H1 (cell line): Measurements from ENCODE around the gene AHDC1. TPM values are rescaled to one million over a fixed set of nuclear protein-coding genes. Genes with fewer than 3 reads are reported as not detected.
"Not testable (repeated sequence)": the region's sequence is repeated elsewhere in the genome, so short reads cannot be mapped to it uniquely, and the experiment has no call there.

Source experiments
- CTCF ChIA-PET: fragments of 300-600 bp; sonication (Branson Sonifier 250); formaldehyde crosslinking; loops from one replicate; lab custom pipeline; 2021; ENCODE audit not compliant: partially characterized antibody; lab: Charles Lee
- POLR2A ChIA-PET: fragments of 300-600 bp; sonication (Branson Sonifier 250); formaldehyde crosslinking; loops from one replicate; lab custom pipeline; 2021; ENCODE audit warnings: inconsistent platforms; ENCODE audit not compliant: partially characterized antibody; lab: Charles Lee
- DNase-seq, 2 experiments: peaks; one replicate each; pipeline versions ENCODE4 v3.0.0 to v3.0.0-alpha.2; 2010 to 2022; ENCODE audit warnings: low spot score in 2 of 2, low read depth in 1 of 2, mixed read lengths in 1 of 2
- FAIRE-seq: peaks from 2 replicates; lab custom pipeline; 2011; peaks lifted over from hg19 to GRCh38; lab: Jason Lieb, UNC
- H2AFZ ChIP-seq: 2 replicates; pipeline ENCODE4 v1.8.1; 2012; ENCODE audit warnings: low read length, inconsistent platforms
- H2AK5ac ChIP-seq: 2 replicates; pipeline ENCODE4 v1.6.1; 2013; ENCODE audit warnings: low read depth, low read length
- H2BK120ac ChIP-seq: replicated peaks from 2 replicates; pipeline ENCODE3; 2013; ENCODE audit warnings: low read depth, low read length, inconsistent platforms
- H2BK12ac ChIP-seq: 2 replicates; pipeline ENCODE4 v1.6.1; 2013; ENCODE audit warnings: low read depth, low read length
- H2BK15ac ChIP-seq: 2 replicates; pipeline ENCODE4 v1.6.1; 2013; ENCODE audit warnings: low read length
- H2BK20ac ChIP-seq: 2 replicates; pipeline ENCODE4 v1.6.1; 2013; ENCODE audit warnings: low read length
- H2BK5ac ChIP-seq: 2 replicates; pipeline ENCODE4 v1.6.1; 2013; ENCODE audit warnings: low read depth, low read length
- H3K14ac ChIP-seq: 2 replicates; pipeline ENCODE4 v1.6.1; 2013; ENCODE audit warnings: inconsistent platforms; ENCODE audit not compliant: insufficient read length
- H3K18ac ChIP-seq: 2 replicates; pipeline ENCODE4 v1.6.1; 2013; ENCODE audit warnings: low read length; ENCODE audit errors: extremely low read depth
- H3K23ac ChIP-seq: 2 replicates; pipeline ENCODE4 v1.6.1; 2013; ENCODE audit warnings: inconsistent platforms; ENCODE audit not compliant: insufficient read length
- H3K23me2 ChIP-seq: 2 replicates; pipeline ENCODE4 v1.6.1; 2013; ENCODE audit warnings: low read depth, low read length
- H3K27ac ChIP-seq: 2 replicates; pipeline ENCODE4 v1.6.1; 2011; ENCODE audit warnings: low read depth, low read length, inconsistent platforms
- H3K27me3 ChIP-seq, 4 experiments: replicated peaks in 1 of 4; 1 replicate in 1 of 4; 2 replicates in 3 of 4; pipeline versions ENCODE4 v1.6.1 to v1.8.1; 2011 to 2013; ENCODE audit warnings: low read length in 3 of 4, mild to moderate bottlenecking in 3 of 4, inconsistent platforms in 2 of 4, mixed read lengths in 2 of 4, moderate library complexity in 1 of 4; ENCODE audit not compliant: control insufficient read depth in 3 of 4, insufficient read depth in 3 of 4; ENCODE audit errors: extremely low read depth in 1 of 4
- H3K36me3 ChIP-seq, 4 experiments: 2 replicates each; pipeline versions ENCODE4 v1.6.1 to v1.8.1; 2011 to 2013; ENCODE audit warnings: mild to moderate bottlenecking in 4 of 4, low read length in 3 of 4, moderate library complexity in 2 of 4, control low read depth in 1 of 4, inconsistent platforms in 1 of 4; ENCODE audit not compliant: insufficient read depth in 4 of 4, control insufficient read depth in 2 of 4
- H3K4ac ChIP-seq: replicated peaks from 2 replicates; pipeline ENCODE3; 2013; ENCODE audit warnings: low read length, low read depth, mixed read lengths, inconsistent platforms; ENCODE audit not compliant: insufficient read length
- H3K4me1 ChIP-seq, 4 experiments: replicated peaks in 1 of 4; 1 replicate in 1 of 4; 2 replicates in 3 of 4; pipeline versions ENCODE4 v1.6.1 to v1.8.1; 2011 to 2013; ENCODE audit warnings: low read length in 3 of 4, inconsistent platforms in 2 of 4, mixed read lengths in 1 of 4; ENCODE audit not compliant: insufficient read depth in 4 of 4, control insufficient read depth in 3 of 4
- H3K4me2 ChIP-seq, 2 experiments: 2 replicates each; pipeline versions ENCODE4 v1.6.1 to v1.8.1; 2011 to 2013; ENCODE audit warnings: low read depth in 2 of 2, low read length in 2 of 2, control low read depth in 1 of 2, inconsistent platforms in 1 of 2, mild to moderate bottlenecking in 1 of 2; ENCODE audit not compliant: insufficient read depth in 1 of 2
- H3K4me3 ChIP-seq, 4 experiments: fragments of 200-600, 300-600 bp in 1 of 4; sonication (generic), shearing (Covaris generic), sonication (Bioruptor Twin) in 1 of 4; 2 replicates each; pipeline versions ENCODE4 v1.5.1 to v1.8.1; 2011 to 2016; ENCODE audit warnings: low read length in 4 of 4, low read depth in 3 of 4, control low read depth in 2 of 4, inconsistent platforms in 2 of 4, mild to moderate bottlenecking in 2 of 4, mixed read lengths in 1 of 4, moderate library complexity in 1 of 4; ENCODE audit not compliant: insufficient read depth in 2 of 4; ENCODE audit errors: extremely low read depth in 1 of 4
- H3K56ac ChIP-seq: replicated peaks from 2 replicates; pipeline ENCODE3; 2013; ENCODE audit warnings: low read depth, mild to moderate bottlenecking, mixed read lengths, low read length, inconsistent platforms; ENCODE audit not compliant: insufficient read length
- H3K79me1 ChIP-seq: 2 replicates; pipeline ENCODE4 v1.6.1; 2013; ENCODE audit warnings: low read depth, low read length, control low read depth
- H3K79me2 ChIP-seq, 2 experiments: 2 replicates each; pipeline versions ENCODE4 v1.6.1 to v1.8.1; 2012 to 2013; ENCODE audit warnings: low read length in 2 of 2, mild to moderate bottlenecking in 2 of 2, inconsistent platforms in 1 of 2; ENCODE audit not compliant: insufficient read depth in 2 of 2, control insufficient read depth in 1 of 2
- H3K9ac ChIP-seq, 4 experiments: replicated peaks in 1 of 4; 1 replicate in 1 of 4; 2 replicates in 3 of 4; pipeline versions ENCODE4 v1.6.1 to v1.8.1; 2011 to 2013; ENCODE audit warnings: low read depth in 3 of 4, low read length in 3 of 4, control low read depth in 2 of 4, mild to moderate bottlenecking in 2 of 4, moderate library complexity in 2 of 4, inconsistent platforms in 1 of 4; ENCODE audit errors: extremely low read depth in 1 of 4
- H3K9me3 ChIP-seq, 2 experiments: 2 replicates each; pipeline versions ENCODE4 v1.6.1 to v1.8.1; 2012 to 2013; ENCODE audit warnings: mild to moderate bottlenecking in 2 of 2, moderate library complexity in 2 of 2, control low read depth in 1 of 2, inconsistent platforms in 1 of 2, low read depth in 1 of 2, low read length in 1 of 2, mixed read lengths in 1 of 2; ENCODE audit not compliant: insufficient read depth in 2 of 2
- H4K20me1 ChIP-seq, 2 experiments: replicated peaks in 1 of 2; 2 replicates each; pipeline versions ENCODE3 to v1.8.1; 2011 to 2013; ENCODE audit warnings: inconsistent platforms in 2 of 2, low read length in 2 of 2, mild to moderate bottlenecking in 1 of 2; ENCODE audit not compliant: insufficient read depth in 2 of 2, control insufficient read depth in 1 of 2
- H4K5ac ChIP-seq: 2 replicates; pipeline ENCODE4 v1.6.1; 2013; ENCODE audit warnings: low read length, low read depth, mixed read lengths, inconsistent platforms; ENCODE audit not compliant: insufficient read length
- H4K8ac ChIP-seq: 2 replicates; pipeline ENCODE4 v1.8.0; 2013; ENCODE audit warnings: mild to moderate bottlenecking, moderate library complexity, low read length, inconsistent platforms; ENCODE audit not compliant: insufficient read depth; ENCODE audit errors: extremely low read depth
- H4K91ac ChIP-seq: replicated peaks from 2 replicates; pipeline ENCODE3; 2013; ENCODE audit warnings: low read length, mixed read lengths, inconsistent platforms; ENCODE audit not compliant: insufficient read length
- WGBS, 2 experiments: shearing (Covaris generic) in 1 of 2; methylation state at CpG; one replicate each; pipeline versions ENCODE4 v1.1.6 to v1.1.7; 2013 to 2015; ENCODE audit warnings: low lambda C conversion rate in 2 of 2, mixed read lengths in 2 of 2, inconsistent platforms in 1 of 2, low coverage in 1 of 2, missing lambda C conversion rate in 1 of 2; ENCODE audit not compliant: insufficient replicate concordance in 2 of 2, insufficient coverage in 1 of 2, insufficient read length in 1 of 2; ENCODE audit errors: extremely low coverage in 1 of 2, missing lambda C conversion rate in 1 of 2; 5-methylcytosine and 5-hydroxymethylcytosine counted together
- polyA plus RNA-seq, 7 experiments: library from polyadenylated mRNA; depleted of rRNA in 3 of 7; stranded (reverse) in 5 of 7; unstranded in 2 of 7; fragments of >200 nt in 5 of 7; fragments of 200-250 nt in 2 of 7; gene quantifications; 1 replicate in 5 of 7; 2 replicates in 1 of 7; 4 replicates in 1 of 7; pipeline versions ENCODE4 v1.2.1 to v1.2.3, GENCODE V29; 2011 to 2013; ENCODE audit warnings: missing spikeins in 2 of 7, mixed read lengths in 2 of 7
- total RNA-seq: library from RNA; stranded (reverse); fragmentation: NEBNext Ultra II Directional; extraction: Animal tissue kit (Norgen Biotek cat#: 25700); gene quantifications from 2 replicates; pipeline ENCODE4 v1.2.1, GENCODE V29; 2021

Gene AHDC1
- total and polyA plus RNA-seq, 2 of the 8 experiments (the other 6 are each of a cell fraction or from before 2014, with no cell fraction given) = 4.4 to 35.1 TPM

GRCh38 chr1:27627733-27628132 lies 23.8 kb upstream of the AHDC1 start:
- not testable (repeated sequence) for H3K23ac ChIP-seq, H2BK5ac ChIP-seq, H3K9ac ChIP-seq, H3K9me3 ChIP-seq, H4K91ac ChIP-seq, H4K8ac ChIP-seq, H3K27ac ChIP-seq, H3K79me2 ChIP-seq, H3K56ac ChIP-seq, H2AFZ ChIP-seq, H2AK5ac ChIP-seq, H2BK120ac ChIP-seq, H3K27me3 ChIP-seq, H3K79me1 ChIP-seq, H2BK12ac ChIP-seq, H3K4me2 ChIP-seq, H3K18ac ChIP-seq, H3K14ac ChIP-seq, H4K5ac ChIP-seq, H3K4me3 ChIP-seq, FAIRE-seq, DNase-seq, H3K4ac ChIP-seq, H3K36me3 ChIP-seq, H2BK20ac ChIP-seq, H2BK15ac ChIP-seq, H4K20me1 ChIP-seq, H3K23me2 ChIP-seq
- CTCF ChIA-PET = interaction anchor here (1.0 to 5.3 kb wide), 11 partner anchors 11 to 233 kb away, joined by 3 to 49 read pairs (median 5); no protein-coding TSS in a partner anchor
- 95% methylated on average over 4 of the region's 4 CpGs; no CpG with 5 or more reads in 1 of the 2 experiments for WGBS, 2 experiments
- peaks cover 2 to 16% (median 9%) of the 10 kb centered on the region in 4 experiments for H3K4me1 ChIP-seq
- POLR2A ChIA-PET = interaction anchor here (1.2 kb wide), 1 partner anchor 12 kb away, joined by 4 read pairs; no protein-coding TSS in a partner anchor
